GM08714 (cell line): ENCODE results near the gene ACVR1.

ENCODE experiments used
- H3K4me3 ChIP-seq: fragments of 200-500 bp; sonication (Bioruptor generic); 2 replicates; pipeline ENCODE4 v1.5.1; 2014; ENCODE audit warnings: mild to moderate bottlenecking, low read length, inconsistent platforms
- ZNF274 ChIP-seq: IDR thresholded peaks from 2 replicates; pipeline ENCODE4 v1.6.1; 2012; ENCODE audit warnings: mild to moderate bottlenecking, low read depth, low read length

ACVR1 gene

GRCh38 chr2:157787364-157787938, 88.7 kb downstream of the ACVR1 start:
- TF ChIP-seq ZNF274, result no peak
- no peak overlapping the region for H3K4me3 ChIP-seq

- no peak overlapping the region for H3K4me3 ChIP-seq
- no peak for TF ChIP-seq ZNF274
Observed at GRCh38 chr2:157786663-157787363, 89.3 kb downstream of the ACVR1 start.

- TF ChIP-seq ZNF274, result no peak
- no peak overlapping the region for H3K4me3 ChIP-seq
Observed at GRCh38 chr2:157785866-157786662, 90.1 kb downstream of the ACVR1 start.

- no peak for TF ChIP-seq ZNF274
- no peak overlapping the region for H3K4me3 ChIP-seq
Observed at GRCh38 chr2:157785200-157785599, 90.9 kb downstream of the ACVR1 start.

- TF ChIP-seq ZNF274, result no peak
- no peak overlapping the region for H3K4me3 ChIP-seq
Observed at GRCh38 chr2:157784823-157785175, 91.3 kb downstream of the ACVR1 start.

- no peak for TF ChIP-seq ZNF274
- H3K4me3 ChIP-seq, result no peak overlapping the region
Observed at GRCh38 chr2:157784169-157784822, 91.8 kb downstream of the ACVR1 start.

- H3K4me3 ChIP-seq, result no peak overlapping the region
- TF ChIP-seq ZNF274, result no peak
Observed at GRCh38 chr2:157783245-157783644, 92.9 kb downstream of the ACVR1 start.

GRCh38 chr2:157782057-157782845, 93.9 kb downstream of the ACVR1 start:
- no peak for TF ChIP-seq ZNF274
- H3K4me3 ChIP-seq, result no peak overlapping the region

- TF ChIP-seq ZNF274, result no peak
- H3K4me3 ChIP-seq, result no peak overlapping the region
Observed at GRCh38 chr2:157780211-157780610, 95.9 kb downstream of the ACVR1 start.

GRCh38 chr2:157779794-157780193, 96.3 kb downstream of the ACVR1 start:
- no peak overlapping the region for H3K4me3 ChIP-seq
- no peak for TF ChIP-seq ZNF274

GRCh38 chr2:157777427-157777826, 98.7 kb downstream of the ACVR1 start:
- no peak for TF ChIP-seq ZNF274
- no peak overlapping the region for H3K4me3 ChIP-seq

- no peak overlapping the region for H3K4me3 ChIP-seq
- no peak for TF ChIP-seq ZNF274
Observed at GRCh38 chr2:157771234-157771633, 104.9 kb downstream of the ACVR1 start.

GRCh38 chr2:157769856-157770255, 106.3 kb downstream of the ACVR1 start:
- TF ChIP-seq ZNF274, result no peak
- H3K4me3 ChIP-seq, result no peak overlapping the region

- H3K4me3 ChIP-seq, result no peak overlapping the region
- TF ChIP-seq ZNF274, result no peak
Observed at GRCh38 chr2:157764386-157764785, 111.7 kb downstream of the ACVR1 start.

GRCh38 chr2:157761520-157761919, 114.6 kb downstream of the ACVR1 start:
- no peak for TF ChIP-seq ZNF274

More at GRCh38 chr2:157761520-157761919, 114.6 kb downstream of the ACVR1 start:
- H3K4me3 ChIP-seq, result no peak overlapping the region
